ENCODE data around the gene LMNA.

GRCh38 chr1:156138458-156138867 lies 24.0 kb downstream of the LMNA start:
- TF ChIP-seq SUZ12 (IDR thresholded peaks at IDR 0.05): no peak
- no peak for TF ChIP-seq CTBP1 (IDR thresholded peaks at IDR 0.05; ENCODE audit: borderline replicate concordance)
- no peak for TF ChIP-seq SP1 (IDR thresholded peaks at IDR 0.05)
- no peak for TF ChIP-seq BHLHE40 (IDR thresholded peaks at IDR 0.05; ENCODE audit: borderline replicate concordance)
- TF ChIP-seq ELF4 (IDR thresholded peaks at IDR 0.05): no peak
- no peak for TF ChIP-seq FOXK2 (IDR thresholded peaks at IDR 0.05)
- TF ChIP-seq TARDBP (IDR thresholded peaks at IDR 0.05): no peak
- TF ChIP-seq NFRKB (IDR thresholded peaks at IDR 0.05): no peak
- no peak for TF ChIP-seq FOXM1 (IDR thresholded peaks at IDR 0.05; ENCODE audit: borderline replicate concordance)
- TF ChIP-seq PKNOX1 (IDR thresholded peaks at IDR 0.05): no peak
